ENCODE results near the gene ACKR4. TPM values are rescaled to one million over a fixed set of nuclear protein-coding genes. Genes with fewer than 3 reads are reported as not detected.

The ACKR4 gene
- total RNA-seq, 1 experiment from 2014 or later = 4.9 TPM

DNA sequence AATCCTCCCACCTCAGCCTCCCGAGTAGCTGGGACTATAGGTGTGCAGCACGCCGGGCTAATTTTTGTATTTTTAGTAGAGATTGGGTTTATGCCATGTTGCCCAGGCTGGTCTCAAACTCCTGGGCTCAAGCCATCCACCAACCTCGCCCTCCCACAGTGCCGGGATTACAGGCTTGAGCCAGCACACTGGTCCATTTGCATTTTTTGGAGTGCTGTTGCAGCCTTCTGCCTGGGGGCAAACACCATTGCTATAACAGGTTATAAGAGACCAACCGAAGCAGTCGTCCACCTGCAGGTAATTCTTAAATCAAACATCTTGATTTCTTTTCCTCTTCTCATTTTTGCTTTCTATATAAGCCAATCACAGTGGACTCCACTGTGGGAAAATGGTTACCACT is 27.7 kb downstream of the ACKR4 start:
- Mint-ChIP-seq H3K4me1 (ENCODE audit: low read depth, unreplicated experiment) (peaks cover 3% of the 10 kb centered on the region), H3K9me3 (ENCODE audit: low read depth, unreplicated experiment) (no peaks in the 10 kb centered on the region), H3K27ac (ENCODE audit: unreplicated experiment) (no peak overlapping the region), H3K27me3 (ENCODE audit: unreplicated experiment) (no peaks in the 10 kb centered on the region), H3K36me3 (ENCODE audit: insufficient read depth, unreplicated experiment) (no peaks in the 10 kb centered on the region), H3K4me3 (ENCODE audit: low read depth, unreplicated experiment) (no peak overlapping the region)
- BruUV-seq (replicated peaks) = no TSS peak
- CTCF ChIA-PET = no interaction called here
- TF ChIP-seq, protein P1, sequence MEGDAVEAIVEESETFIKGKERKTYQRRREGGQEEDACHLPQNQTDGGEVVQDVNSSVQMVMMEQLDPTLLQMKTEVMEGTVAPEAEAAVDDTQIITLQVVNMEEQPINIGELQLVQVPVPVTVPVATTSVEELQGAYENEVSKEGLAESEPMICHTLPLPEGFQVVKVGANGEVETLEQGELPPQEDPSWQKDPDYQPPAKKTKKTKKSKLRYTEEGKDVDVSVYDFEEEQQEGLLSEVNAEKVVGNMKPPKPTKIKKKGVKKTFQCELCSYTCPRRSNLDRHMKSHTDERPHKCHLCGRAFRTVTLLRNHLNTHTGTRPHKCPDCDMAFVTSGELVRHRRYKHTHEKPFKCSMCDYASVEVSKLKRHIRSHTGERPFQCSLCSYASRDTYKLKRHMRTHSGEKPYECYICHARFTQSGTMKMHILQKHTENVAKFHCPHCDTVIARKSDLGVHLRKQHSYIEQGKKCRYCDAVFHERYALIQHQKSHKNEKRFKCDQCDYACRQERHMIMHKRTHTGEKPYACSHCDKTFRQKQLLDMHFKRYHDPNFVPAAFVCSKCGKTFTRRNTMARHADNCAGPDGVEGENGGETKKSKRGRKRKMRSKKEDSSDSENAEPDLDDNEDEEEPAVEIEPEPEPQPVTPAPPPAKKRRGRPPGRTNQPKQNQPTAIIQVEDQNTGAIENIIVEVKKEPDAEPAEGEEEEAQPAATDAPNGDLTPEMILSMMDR (IDR thresholded peaks at IDR 0.05; ENCODE audit: unreplicated experiment) = no peak
- DNase-seq = no peak
- intact Hi-C loops (cut with micrococcal nuclease; ENCODE audit: unreplicated experiment) = no loop called here

DNA sequence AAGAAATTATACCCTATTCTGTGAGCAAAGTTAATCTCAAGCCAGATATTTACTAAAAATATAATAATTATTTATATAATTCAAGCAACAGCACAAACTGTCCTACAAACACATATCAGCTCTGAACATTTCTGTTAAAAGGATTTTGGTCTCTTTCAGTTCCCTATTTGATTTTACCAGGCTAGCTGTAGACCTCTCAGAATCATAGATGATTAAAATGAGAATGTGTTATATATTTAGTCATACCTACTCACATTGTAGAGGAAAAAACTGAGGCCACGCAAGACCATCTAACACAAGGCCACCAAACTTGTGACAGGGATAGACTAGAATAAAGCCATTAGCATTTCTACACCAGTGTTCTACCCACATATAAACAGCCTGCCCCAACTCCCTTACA is 28.5 kb downstream of the ACKR4 start:
- BruUV-seq (replicated peaks) = no TSS peak
- no peaks in the 10 kb centered on the region for H3K27me3 Mint-ChIP-seq (ENCODE audit: unreplicated experiment)
- H3K9me3 Mint-ChIP-seq (ENCODE audit: low read depth, unreplicated experiment) = no peaks in the 10 kb centered on the region

DNA sequence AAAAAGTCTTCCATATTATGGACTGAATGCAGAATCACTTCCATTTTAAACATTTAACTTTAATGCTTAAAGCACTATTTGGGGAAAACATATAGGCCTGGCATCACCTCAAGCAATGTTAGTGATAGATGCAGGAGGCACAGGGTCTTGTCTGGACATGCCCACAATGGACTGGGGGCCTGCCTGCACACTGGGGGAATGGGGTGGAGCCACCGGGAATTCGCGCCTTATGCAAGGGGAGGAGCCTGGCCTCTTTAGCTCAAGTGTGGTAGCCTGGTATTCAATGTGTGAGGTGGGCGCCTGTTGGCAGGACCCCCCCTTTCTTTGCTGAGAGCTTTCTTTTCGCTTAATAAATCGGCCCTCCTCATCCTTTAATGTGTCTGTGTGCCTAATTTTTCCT is 29.9 kb downstream of the ACKR4 start:
- no peak overlapping the region for H3K4me3 Mint-ChIP-seq (ENCODE audit: low read depth, unreplicated experiment)
- intact Hi-C loops (cut with micrococcal nuclease; ENCODE audit: unreplicated experiment) = no loop called here
- H3K4me1 Mint-ChIP-seq (ENCODE audit: low read depth, unreplicated experiment) = peaks cover 7% of the 10 kb centered on the region
- no peak overlapping the region for H3K27ac Mint-ChIP-seq (ENCODE audit: unreplicated experiment)
- CTCF ChIA-PET = no interaction called here
- DNase-seq = no peak
- no peaks in the 10 kb centered on the region for H3K27me3 Mint-ChIP-seq (ENCODE audit: unreplicated experiment)
- BruUV-seq (replicated peaks) = no TSS peak
- TF ChIP-seq, protein P1 (IDR thresholded peaks at IDR 0.05; ENCODE audit: unreplicated experiment) = no peak
- no peaks in the 10 kb centered on the region for H3K9me3 Mint-ChIP-seq (ENCODE audit: low read depth, unreplicated experiment)
- H3K36me3 Mint-ChIP-seq (ENCODE audit: insufficient read depth, unreplicated experiment) = no peaks in the 10 kb centered on the region

More for the DNA sequence above, 28.5 kb downstream of the ACKR4 start:
- Mint-ChIP-seq H3K4me1 (ENCODE audit: low read depth, unreplicated experiment) (peaks cover 7% of the 10 kb centered on the region), H3K4me3 (ENCODE audit: low read depth, unreplicated experiment) (no peak overlapping the region), H3K27ac (ENCODE audit: unreplicated experiment) (no peak overlapping the region), H3K36me3 (ENCODE audit: insufficient read depth, unreplicated experiment) (no peaks in the 10 kb centered on the region)
- TF ChIP-seq, protein P1 (IDR thresholded peaks at IDR 0.05; ENCODE audit: unreplicated experiment) = no peak
- CTCF ChIA-PET = interaction anchor here (0.6 kb wide), 1 partner anchor 282 kb away, joined by 3 read pairs; no protein-coding TSS in a partner anchor
- DNase-seq = no peak
- intact Hi-C loops (cut with micrococcal nuclease; ENCODE audit: unreplicated experiment) = no loop called here

DNA sequence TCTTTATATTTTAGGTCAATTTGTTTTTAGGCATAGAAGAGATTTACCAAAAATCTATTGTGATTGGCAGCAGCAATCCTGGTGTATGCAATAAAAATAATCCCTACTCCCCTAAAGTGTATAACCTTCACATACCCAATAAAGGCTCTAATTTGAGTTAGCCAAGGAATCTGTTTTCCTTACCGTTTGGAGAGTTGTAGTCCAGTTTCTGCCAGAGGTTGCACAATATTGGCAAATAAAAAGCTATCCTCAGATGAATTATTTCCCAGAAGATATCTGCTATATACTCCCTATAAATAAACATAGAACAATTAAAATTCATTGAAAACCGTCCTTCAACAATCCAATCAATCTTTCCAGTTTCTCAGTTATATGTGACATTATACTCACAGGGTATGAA is 31.1 kb downstream of the ACKR4 start:
- CTCF ChIA-PET = no interaction called here
- intact Hi-C loops (cut with micrococcal nuclease; ENCODE audit: unreplicated experiment) = no loop called here
- TF ChIP-seq, protein P1 (IDR thresholded peaks at IDR 0.05; ENCODE audit: unreplicated experiment) = no peak
- Mint-ChIP-seq H3K9me3 (ENCODE audit: low read depth, unreplicated experiment) (no peaks in the 10 kb centered on the region), H3K27me3 (ENCODE audit: unreplicated experiment) (no peaks in the 10 kb centered on the region), H3K36me3 (ENCODE audit: insufficient read depth, unreplicated experiment) (no peaks in the 10 kb centered on the region), H3K4me3 (ENCODE audit: low read depth, unreplicated experiment) (no peak overlapping the region), H3K27ac (ENCODE audit: unreplicated experiment) (no peak overlapping the region), H3K4me1 (ENCODE audit: low read depth, unreplicated experiment) (peaks cover 7% of the 10 kb centered on the region)
- DNase-seq = no peak
- no TSS peak for BruUV-seq (replicated peaks)
